Stimulated activated CD4-positive, alpha-beta T cell treated with anti-CD3 and anti-CD28 coated beads, Interleukin-4, amount 100 ng/mL, for 1 hour (primary cell): Measurements from ENCODE around the gene KIFC3.
"Not testable (repeated sequence)": the region's sequence is repeated elsewhere in the genome, so short reads cannot be mapped to it uniquely, and the experiment has no call there.

Experiments
- DNase-seq: peaks from one replicate; pipeline ENCODE4 v3.0.0-alpha.2; 2020

Gene KIFC3

GRCh38 chr16:57784334-57784733 lies 18.0 kb downstream of the KIFC3 start:
- DNase-seq: no peak

- DNase-seq: no peak
These were observed 18.4 kb downstream of the KIFC3 start for GRCh38 chr16:57783883-57784282.

DNA sequence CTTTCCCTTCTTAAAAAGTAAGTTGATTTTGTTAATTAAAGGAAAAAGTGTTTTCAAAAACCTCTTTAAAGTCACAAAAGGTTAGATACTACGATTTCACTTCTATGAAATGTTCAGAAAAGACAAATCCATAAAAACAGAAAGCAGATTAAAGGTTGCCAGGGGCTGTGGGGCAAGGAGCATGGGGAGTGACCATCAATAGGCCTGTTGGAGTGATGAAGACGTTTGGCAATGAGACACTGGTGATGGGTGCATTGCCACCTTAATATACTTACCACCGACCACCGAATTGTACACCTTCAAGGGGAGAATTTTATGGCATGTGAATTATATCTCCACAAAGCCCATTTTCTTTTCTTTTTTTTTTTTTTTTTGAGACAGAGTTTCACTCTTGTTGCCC lies 19.2 kb downstream of the KIFC3 start:
- no peak for DNase-seq

- not testable (repeated sequence) for DNase-seq
These were observed 19.7 kb downstream of the KIFC3 start for GRCh38 chr16:57782607-57783055.

DNA sequence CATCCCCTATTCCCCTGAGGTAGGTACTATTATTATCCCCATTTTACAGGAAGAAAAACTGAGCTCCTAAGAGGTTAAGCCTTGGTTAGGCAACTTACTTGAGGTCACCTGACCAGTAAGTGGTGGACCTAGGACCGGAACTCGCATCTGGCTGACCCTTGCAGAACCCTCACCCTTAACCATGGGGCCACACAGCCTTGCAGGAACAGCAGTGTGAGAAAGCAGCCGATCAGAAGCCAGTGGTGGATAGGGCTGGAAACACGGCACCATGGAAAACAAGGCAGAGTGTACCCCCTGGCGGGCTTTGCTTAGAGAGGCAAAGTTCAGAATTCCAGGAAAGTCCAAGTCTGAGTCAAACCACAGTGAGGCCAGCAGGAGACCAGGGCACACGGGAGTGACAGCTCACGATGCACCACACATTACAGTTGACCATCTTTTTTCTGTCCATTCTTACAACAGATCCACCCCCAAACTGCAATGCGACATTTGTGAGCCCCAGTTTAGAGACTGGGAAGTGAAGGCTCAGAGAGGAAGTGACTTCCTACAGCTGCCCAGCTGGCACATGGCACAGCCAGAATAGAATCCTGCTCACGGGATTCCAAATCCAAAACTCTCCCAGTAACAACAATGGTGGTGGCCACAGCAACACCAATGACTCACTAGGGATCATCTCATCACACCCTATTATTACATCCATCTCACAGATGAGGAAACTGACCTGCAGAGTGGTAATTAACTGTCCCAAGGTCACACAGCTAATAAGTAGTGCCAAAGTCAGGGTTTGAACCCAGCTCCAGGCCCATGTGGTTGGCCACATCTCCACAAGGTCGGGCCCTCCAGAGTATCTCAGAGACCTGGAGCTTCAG lies 20.3 kb downstream of the KIFC3 start:
- DNase-seq: no peak

DNA sequence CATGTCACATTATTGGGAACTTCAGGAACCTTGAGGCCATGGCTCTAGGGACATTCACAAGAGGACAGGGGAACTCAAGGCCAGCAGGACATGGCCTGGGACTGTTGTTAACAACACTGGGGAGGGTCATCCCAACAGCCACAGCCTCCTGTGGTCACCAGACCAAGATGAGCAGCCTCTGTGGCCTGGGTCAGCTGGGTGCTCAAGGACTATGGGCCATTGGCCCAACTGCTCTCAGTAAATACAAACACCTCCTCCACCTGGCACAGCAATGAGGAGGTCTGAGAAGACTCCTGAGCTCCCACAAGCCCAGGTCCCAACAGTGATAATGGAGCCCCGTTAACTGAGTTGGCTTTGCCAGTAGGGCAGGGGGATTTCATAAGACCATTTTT lies 20.9 kb downstream of the KIFC3 start:
- DNase-seq: no peak

DNA sequence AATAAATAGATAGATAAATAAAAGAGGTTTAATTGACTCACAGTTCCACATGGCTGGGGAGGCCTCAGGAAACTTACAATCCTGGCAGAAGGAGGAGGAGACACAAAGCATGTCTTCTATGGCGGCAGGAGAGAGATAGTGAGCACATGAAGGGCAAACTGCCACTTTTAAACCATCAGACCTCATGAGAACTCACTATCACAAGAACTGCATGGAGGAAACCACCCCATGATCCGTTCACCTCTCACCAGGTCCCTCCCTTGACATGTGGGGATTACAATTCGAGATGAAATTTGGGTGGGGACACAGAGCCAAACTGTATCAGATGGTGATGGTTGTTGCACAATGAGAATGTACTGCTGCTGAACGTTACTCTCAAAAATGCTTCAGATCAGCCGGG lies 22.5 kb downstream of the KIFC3 start:
- DNase-seq: not testable (repeated sequence)

DNA sequence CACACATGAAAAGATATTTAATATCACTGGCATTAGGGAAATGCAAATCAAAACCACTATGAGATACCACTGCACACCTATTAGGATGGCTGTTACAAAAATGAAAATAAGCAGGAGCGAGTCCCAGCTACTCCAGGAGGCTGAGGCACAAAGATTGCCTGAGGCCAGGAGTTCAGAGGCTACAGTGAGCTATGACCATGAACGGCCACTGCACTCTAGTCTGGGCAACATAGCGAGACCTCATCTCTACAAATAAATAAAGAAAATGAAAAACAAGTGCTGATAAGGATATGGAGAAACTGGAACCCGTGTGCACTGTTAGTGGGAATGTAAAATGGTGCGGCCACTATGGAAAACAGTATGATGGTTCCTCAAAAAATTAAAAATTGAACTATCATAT lies 23.6 kb downstream of the KIFC3 start:
- no peak for DNase-seq

GRCh38 chr16:57775661-57776469 lies 26.4 kb downstream of the KIFC3 start:
- DNase-seq: no peak

DNA sequence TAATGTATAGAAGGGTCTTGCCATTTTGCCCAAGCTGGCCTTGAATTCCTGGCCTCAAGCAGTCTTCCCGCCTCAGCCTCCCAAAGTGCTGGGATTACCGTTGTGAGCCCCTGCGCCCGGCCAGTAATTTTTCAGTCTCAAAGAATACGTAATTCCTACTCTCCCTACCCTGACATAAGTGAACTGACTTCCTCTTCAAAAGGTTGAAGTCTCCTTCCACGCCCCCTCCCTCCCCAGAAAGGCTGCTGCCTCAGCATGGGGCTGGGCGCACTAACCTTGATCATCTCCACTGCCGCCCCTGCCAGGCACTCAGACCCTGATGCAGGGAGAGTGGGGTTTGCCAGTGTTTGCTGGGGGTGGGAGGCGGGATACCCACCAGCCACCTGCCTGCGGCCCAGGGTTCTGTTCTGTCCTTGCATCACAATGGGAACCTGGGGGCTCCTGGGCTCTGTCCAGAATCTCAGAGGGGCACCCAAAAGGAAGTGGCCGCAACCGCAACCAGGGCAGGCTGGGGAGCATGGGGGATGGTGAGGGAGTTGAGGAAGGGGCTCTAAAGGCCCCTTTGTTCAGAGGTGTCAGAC lies 27.5 kb downstream of the KIFC3 start:
- DNase-seq: no peak

- no peak for DNase-seq
These were observed 28.5 kb downstream of the KIFC3 start for GRCh38 chr16:57773655-57774295.

DNA sequence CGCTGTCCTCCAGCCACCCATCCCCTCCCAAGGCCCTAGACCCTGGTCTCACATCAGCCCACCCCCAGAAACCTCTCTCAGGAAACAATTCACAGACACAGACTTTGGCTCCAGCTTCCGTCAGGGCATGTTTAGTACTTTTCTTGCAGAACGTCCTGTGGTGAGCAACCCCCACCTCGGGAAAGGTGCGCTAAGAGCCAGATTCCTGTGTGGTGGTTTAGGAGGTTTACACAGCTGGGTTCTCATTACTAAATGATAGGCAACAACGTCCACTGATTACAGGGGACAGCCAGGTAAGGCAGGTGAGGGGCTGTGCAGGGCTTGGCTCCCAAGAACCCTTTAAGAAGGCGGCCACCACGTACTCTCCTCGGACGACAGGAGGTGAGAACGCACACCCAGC lies 29.3 kb downstream of the KIFC3 start:
- no peak for DNase-seq

- no peak for DNase-seq
These were observed 31.0 kb downstream of the KIFC3 start for GRCh38 chr16:57771141-57771785.

- no peak for DNase-seq
These were observed 31.9 kb downstream of the KIFC3 start for GRCh38 chr16:57770361-57770760.

DNA sequence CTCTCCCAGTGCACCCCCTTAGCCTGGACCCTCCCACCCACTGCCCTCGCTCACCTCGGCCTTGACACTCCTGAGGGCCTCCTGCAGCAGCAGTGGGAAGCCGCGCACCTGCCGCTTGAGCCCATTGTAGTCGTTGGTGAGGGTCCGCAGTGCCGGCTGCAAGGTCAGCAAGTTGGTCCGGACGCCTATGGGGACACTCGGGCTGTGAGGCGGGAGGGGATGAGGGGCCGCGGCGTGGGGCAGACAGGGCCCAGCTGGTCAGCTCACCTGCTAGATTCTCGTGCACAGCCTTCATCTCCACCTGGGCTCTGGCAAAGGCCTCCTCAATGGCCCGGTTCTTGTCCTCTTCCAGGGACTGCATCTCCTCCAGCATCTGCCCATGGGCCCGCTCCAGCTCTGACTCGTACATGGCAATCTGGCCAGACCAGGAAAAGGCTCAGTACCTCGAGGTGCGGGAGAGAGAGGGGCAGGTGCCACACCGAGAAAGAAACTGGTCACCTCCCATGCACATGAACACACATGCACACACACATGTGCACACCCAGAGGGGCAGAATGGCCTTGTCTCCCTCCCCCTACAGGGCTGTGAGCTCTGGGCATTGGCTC lies 32.6 kb downstream of the KIFC3 start:
- DNase-seq: no peak

GRCh38 chr16:57766714-57767348 lies 35.5 kb downstream of the KIFC3 start:
- no peak for DNase-seq

GRCh38 chr16:57765160-57765728 lies 37.0 kb downstream of the KIFC3 start:
- no peak for DNase-seq

- no peak for DNase-seq
These were observed 37.7 kb downstream of the KIFC3 start for GRCh38 chr16:57764341-57765159.

GRCh38 chr16:57764006-57764340 lies 38.3 kb downstream of the KIFC3 start:
- no peak for DNase-seq

DNA sequence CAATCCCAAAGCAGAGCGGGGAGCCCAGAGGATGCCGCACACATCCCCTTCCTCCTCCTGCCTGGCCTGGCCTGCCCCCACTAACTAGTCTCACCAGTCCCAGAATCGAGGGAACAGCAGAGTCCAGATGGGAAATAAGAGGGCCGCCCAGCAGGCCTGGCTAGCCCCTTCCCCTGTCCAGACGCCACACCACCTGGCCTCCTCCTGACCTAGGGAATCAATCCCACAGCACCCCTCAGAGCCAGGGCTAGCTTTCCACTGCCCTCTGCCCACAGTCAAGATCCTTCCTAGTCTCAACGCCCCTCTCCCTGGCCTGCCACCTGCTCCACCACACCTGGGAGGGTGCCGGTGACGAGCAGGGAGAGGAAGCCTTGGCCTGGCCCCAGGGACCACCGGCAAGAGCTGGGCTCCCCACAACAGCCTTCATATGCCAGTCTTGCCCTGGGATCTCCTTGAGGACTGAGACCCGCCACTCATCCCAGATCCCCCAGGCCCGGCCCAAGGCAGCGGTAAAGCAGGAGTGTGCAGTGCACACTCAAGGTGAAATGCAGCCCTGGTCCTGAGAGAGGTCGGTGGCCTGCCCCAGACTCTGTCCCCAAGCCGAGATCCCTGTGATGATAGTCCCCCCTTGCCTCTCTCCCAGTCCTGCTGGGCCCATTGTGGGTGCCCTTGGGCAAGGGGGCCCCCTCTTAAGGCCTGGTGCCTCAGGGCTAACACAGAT lies 38.8 kb downstream of the KIFC3 start:
- no peak for DNase-seq
